C4-2B (cell line): ENCODE measurements around the gene PPP6R3.
"Not testable (repeated sequence)": the region's sequence is repeated elsewhere in the genome, so short reads cannot be mapped to it uniquely, and the experiment has no call there.

Experiments used
- H3K27ac ChIP-seq: fragments of 450-650 bp; 2 replicates; pipeline ENCODE4 v1.5.1; 2017
- ZFX ChIP-seq: fragments of 450-650 bp; IDR thresholded peaks from 2 replicates; pipeline ENCODE4 v1.6.1; 2017
- TF ChIP-seq, protein P1 (sequence below): fragments of 450-650 bp; conservative IDR thresholded peaks from 2 replicates; pipeline ENCODE4 v1.5.1; 2017; ENCODE audit warnings: mild to moderate bottlenecking

PPP6R3 gene

GRCh38 chr11:68449951-68450350 lies 10.6 kb upstream of the PPP6R3 start:
- H3K27ac ChIP-seq: no peak overlapping the region
- TF ChIP-seq, protein P1, sequence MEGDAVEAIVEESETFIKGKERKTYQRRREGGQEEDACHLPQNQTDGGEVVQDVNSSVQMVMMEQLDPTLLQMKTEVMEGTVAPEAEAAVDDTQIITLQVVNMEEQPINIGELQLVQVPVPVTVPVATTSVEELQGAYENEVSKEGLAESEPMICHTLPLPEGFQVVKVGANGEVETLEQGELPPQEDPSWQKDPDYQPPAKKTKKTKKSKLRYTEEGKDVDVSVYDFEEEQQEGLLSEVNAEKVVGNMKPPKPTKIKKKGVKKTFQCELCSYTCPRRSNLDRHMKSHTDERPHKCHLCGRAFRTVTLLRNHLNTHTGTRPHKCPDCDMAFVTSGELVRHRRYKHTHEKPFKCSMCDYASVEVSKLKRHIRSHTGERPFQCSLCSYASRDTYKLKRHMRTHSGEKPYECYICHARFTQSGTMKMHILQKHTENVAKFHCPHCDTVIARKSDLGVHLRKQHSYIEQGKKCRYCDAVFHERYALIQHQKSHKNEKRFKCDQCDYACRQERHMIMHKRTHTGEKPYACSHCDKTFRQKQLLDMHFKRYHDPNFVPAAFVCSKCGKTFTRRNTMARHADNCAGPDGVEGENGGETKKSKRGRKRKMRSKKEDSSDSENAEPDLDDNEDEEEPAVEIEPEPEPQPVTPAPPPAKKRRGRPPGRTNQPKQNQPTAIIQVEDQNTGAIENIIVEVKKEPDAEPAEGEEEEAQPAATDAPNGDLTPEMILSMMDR: no peak
- TF ChIP-seq ZFX: no peak

GRCh38 chr11:68450711-68451110 lies 9.8 kb upstream of the PPP6R3 start:
- TF ChIP-seq ZFX: no peak
- TF ChIP-seq, protein P1: no peak
- no peak overlapping the region for H3K27ac ChIP-seq

GRCh38 chr11:68454767-68455166 lies 5.8 kb upstream of the PPP6R3 start:
- TF ChIP-seq, protein P1: no peak
- TF ChIP-seq ZFX: no peak
- no peak overlapping the region for H3K27ac ChIP-seq

DNA sequence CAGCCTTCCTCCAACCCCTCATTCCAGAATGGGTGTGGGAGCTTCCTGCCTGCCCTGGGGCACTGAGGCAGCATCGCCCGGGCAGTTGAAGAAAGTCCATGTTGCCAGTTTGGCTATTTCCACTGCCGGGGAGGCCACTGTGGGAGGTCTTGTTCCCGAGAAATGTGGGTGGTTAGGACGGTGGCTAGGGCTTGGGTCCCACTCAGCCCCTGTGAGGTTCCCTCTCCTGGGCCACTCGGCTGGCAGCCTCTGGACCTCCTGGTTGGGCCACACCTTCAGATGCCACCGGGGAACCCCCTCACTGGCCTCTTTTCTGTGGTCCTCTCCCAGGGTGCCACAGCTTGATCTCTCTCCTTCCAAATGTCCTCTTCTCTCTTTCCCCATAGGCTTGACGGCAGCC lies 5.1 kb upstream of the PPP6R3 start:
- H3K27ac ChIP-seq: no peak overlapping the region
- no peak for TF ChIP-seq ZFX
- TF ChIP-seq, protein P1: no peak

DNA sequence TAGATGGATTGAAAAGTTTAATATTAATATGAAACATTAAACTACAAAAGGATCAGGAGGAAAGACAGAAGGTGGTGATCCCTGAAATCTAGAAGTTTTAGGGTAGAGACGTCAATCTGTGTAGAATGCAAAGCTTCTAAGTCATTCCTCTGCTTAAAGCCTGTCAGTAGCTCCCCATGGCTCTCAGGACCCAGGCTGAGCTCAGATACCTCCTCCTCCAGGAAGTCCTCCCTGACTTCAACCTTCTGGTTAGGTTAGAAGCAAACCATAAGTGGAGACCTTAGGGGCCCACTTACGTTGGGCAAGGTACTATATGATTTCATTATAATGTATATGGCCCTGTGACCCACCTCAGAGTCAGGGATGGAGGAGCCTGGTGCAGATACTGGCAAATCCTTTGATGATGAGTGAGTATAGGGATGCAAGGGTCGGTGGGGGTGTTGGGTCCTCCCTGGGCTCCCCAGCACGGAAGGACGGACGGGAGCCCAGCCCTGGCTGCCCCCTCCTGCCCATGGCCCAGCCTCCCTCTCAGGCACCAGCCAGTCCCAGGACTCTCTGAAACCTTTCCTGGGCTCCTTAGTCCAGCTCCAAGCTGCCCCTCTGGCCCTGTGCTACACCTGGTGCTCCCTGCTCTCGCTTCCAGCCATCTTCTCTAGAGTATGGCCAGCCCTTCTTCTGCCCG lies 3.2 kb upstream of the PPP6R3 start:
- H3K27ac ChIP-seq: no peak overlapping the region
- TF ChIP-seq, protein P1: no peak
- no peak for TF ChIP-seq ZFX

DNA sequence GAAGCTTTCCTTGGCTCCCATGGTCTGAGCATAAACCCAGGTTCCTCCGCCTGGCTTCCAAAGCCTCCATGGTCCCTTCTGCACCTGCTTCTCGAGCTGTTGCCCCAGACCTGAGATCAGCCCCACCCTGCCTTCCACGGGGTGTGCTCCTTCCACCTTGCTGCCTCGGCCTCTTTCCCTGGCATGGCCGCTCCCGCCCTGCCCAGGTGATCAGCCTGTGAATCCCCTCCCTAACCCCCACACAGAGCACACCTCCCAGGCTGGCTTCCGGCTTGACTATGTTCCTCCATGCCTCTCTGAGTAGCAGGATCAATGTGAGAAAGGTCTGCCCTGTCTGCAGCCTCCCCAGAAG lies 2.7 kb upstream of the PPP6R3 start:
- H3K27ac ChIP-seq: no peak overlapping the region
- TF ChIP-seq, protein P1: no peak
- TF ChIP-seq ZFX: no peak

DNA sequence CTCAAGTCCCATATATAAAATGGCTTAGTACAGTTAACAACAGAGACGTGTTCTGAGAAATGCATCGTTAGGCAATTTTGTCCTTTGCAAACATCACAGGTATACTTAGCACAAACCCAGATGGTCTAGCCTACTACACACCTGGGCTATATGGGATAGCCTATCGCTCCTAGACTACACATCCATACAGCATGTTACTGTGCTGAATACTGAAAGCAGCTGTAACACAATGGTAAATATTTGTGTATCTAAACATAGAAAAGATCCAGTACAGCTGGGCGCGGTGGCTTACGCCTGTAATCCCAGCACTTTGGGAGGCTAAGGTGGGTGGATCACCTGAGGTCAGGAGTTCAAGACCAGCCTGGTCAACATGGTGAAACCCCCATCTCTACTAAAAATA lies 2.2 kb upstream of the PPP6R3 start:
- H3K27ac ChIP-seq: not testable (repeated sequence)
